Glutamatergic neuron (in vitro differentiated cells): ENCODE data around the gene SYNE2. TPM values are rescaled to one million over a fixed set of nuclear protein-coding genes. Genes with fewer than 3 reads are reported as not detected.

Experiments
- DNase-seq: peaks from one replicate; pipeline ENCODE4 v3.0.0; 2022
- H3K27ac Mint-ChIP-seq: one replicate; pipeline ENCODE4 v1.8.0; 2020; ENCODE audit warnings: mild to moderate bottlenecking, mixed read lengths, inconsistent platforms; ENCODE audit not compliant: unreplicated experiment
- H3K27me3 Mint-ChIP-seq: one replicate; pipeline ENCODE4 v1.8.0; 2020; ENCODE audit warnings: mild to moderate bottlenecking, moderate library complexity, mixed read lengths, inconsistent platforms; ENCODE audit not compliant: unreplicated experiment
- H3K36me3 Mint-ChIP-seq: one replicate; pipeline ENCODE4 v1.8.0; 2020; ENCODE audit warnings: mild to moderate bottlenecking, mixed read lengths, inconsistent platforms; ENCODE audit not compliant: unreplicated experiment
- H3K4me1 Mint-ChIP-seq: one replicate; pipeline ENCODE4 v1.8.0; 2020; ENCODE audit warnings: mild to moderate bottlenecking, low read depth, mixed read lengths, inconsistent platforms; ENCODE audit not compliant: unreplicated experiment
- H3K4me3 Mint-ChIP-seq: one replicate; pipeline ENCODE4 v1.8.0; 2020; ENCODE audit warnings: mild to moderate bottlenecking, mixed read lengths, inconsistent platforms; ENCODE audit not compliant: unreplicated experiment
- H3K9me3 Mint-ChIP-seq: one replicate; pipeline ENCODE4 v1.8.0; 2020; ENCODE audit warnings: mild to moderate bottlenecking, moderate library complexity, mixed read lengths, inconsistent platforms; ENCODE audit not compliant: unreplicated experiment
- total RNA-seq: library from RNA; stranded (reverse); fragmentation: NEBNext Ultra II Directional; extraction: Animal tissue kit (Norgen Biotek cat#: 25700); gene quantifications from one replicate; pipeline ENCODE4 v1.2.1, GENCODE V29; 2021; ENCODE audit not compliant: unreplicated experiment
- TF ChIP-seq, protein P1 (sequence below): fragments of 200-600 bp; sonication (generic); IDR thresholded peaks from one replicate; pipeline ENCODE4 v1.5.0; 2021; ENCODE audit not compliant: partially characterized antibody, unreplicated experiment

The SYNE2 gene
- total RNA-seq, 1 donor from 2014 or later: 81.7 TPM

DNA sequence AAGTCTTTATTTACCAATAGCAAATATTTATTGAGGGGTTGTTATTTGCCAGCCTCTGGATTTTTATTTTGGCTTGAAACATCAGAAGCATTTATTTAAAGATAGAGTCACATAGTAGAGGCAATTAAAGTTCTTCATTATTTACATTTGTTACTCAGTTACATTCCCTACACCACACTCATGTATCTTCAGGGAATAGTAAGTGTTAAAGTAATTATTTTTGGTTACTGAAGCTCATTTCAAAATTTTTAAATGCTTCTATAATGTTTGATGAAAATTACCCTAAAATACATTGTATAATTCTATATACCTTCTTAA is 235.8 kb downstream of the SYNE2 start:
- Mint-ChIP-seq H3K36me3 (no peaks in the 10 kb centered on the region), H3K4me1 (peaks cover 8% of the 10 kb centered on the region), H3K27ac (no peak overlapping the region), H3K27me3 (no peaks in the 10 kb centered on the region), H3K9me3 (no peaks in the 10 kb centered on the region), H3K4me3 (no peak overlapping the region)
- DNase-seq: no peak
- TF ChIP-seq, protein P1, sequence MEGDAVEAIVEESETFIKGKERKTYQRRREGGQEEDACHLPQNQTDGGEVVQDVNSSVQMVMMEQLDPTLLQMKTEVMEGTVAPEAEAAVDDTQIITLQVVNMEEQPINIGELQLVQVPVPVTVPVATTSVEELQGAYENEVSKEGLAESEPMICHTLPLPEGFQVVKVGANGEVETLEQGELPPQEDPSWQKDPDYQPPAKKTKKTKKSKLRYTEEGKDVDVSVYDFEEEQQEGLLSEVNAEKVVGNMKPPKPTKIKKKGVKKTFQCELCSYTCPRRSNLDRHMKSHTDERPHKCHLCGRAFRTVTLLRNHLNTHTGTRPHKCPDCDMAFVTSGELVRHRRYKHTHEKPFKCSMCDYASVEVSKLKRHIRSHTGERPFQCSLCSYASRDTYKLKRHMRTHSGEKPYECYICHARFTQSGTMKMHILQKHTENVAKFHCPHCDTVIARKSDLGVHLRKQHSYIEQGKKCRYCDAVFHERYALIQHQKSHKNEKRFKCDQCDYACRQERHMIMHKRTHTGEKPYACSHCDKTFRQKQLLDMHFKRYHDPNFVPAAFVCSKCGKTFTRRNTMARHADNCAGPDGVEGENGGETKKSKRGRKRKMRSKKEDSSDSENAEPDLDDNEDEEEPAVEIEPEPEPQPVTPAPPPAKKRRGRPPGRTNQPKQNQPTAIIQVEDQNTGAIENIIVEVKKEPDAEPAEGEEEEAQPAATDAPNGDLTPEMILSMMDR: no peak

DNA sequence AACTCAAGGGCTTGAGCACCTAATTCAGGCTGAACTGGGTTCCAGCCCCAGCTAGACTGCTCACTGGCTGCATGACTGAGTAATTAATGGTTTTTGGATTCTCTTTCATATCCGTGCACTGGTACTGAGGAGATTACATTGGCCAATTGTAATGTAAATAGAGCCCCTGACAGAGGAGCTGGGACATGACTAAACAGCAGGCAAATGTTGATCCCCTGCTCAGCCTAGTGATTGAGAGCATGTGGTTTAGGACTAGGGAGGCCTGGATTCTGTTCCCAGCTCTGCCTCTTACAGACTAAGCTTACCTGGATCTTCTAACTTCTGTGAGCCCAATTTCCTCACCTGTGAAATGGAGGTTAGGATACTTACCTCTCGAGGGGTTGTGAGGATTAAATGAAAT is 237.1 kb downstream of the SYNE2 start:
- Mint-ChIP-seq H3K27ac (no peak overlapping the region), H3K9me3 (no peaks in the 10 kb centered on the region), H3K4me1 (peaks cover 13% of the 10 kb centered on the region), H3K27me3 (peaks cover 1% of the 10 kb centered on the region), H3K36me3 (no peaks in the 10 kb centered on the region), H3K4me3 (no peak overlapping the region)
- no peak for DNase-seq
- TF ChIP-seq, protein P1: no peak

DNA sequence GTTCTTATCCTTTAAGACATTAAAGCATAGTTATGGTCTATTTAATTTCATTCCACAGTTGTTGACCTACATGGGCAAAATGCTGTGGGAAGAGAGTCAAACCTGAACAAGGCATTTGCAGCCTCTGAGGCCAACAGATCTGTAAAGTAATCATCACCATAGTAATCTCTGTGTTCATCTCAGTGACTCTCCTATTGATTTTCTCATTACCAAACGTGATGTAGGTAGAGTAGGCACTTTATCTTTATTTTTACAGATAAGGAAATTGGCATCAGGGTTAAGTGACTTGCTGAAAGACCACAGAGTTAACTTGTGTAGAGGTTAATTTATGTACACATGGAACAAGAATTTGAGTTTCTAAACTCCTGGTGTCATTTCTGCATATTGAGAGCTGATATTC is 238.4 kb downstream of the SYNE2 start:
- Mint-ChIP-seq H3K27me3 (peaks cover 1% of the 10 kb centered on the region), H3K9me3 (no peaks in the 10 kb centered on the region), H3K4me3 (no peak overlapping the region), H3K36me3 (no peaks in the 10 kb centered on the region), H3K4me1 (peaks cover 13% of the 10 kb centered on the region), H3K27ac (no peak overlapping the region)
- DNase-seq: no peak
- TF ChIP-seq, protein P1: no peak

DNA sequence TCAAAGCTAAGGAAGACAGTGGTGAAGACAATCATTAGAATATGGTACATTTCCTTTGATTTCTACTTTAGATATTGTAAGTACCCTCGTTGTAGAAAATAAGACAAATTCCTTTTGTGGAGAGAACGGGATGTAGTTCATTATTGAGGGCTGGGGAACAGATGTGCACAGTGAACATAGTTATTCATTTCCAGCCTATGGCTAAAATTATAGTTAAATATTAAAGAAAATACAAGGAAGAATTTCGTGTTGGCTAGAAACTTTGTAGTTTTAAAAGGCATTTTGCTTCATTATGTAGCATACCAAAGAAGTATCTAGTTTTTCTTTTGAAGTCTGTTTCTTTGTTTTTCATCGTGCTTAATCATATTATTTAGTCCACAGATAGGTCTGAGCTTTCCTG is 239.5 kb downstream of the SYNE2 start:
- no peaks in the 10 kb centered on the region for H3K36me3 Mint-ChIP-seq
- TF ChIP-seq, protein P1: no peak
- DNase-seq: no peak
- peaks cover 13% of the 10 kb centered on the region for H3K4me1 Mint-ChIP-seq
- no peak overlapping the region for H3K27ac Mint-ChIP-seq
- peaks cover 1% of the 10 kb centered on the region for H3K27me3 Mint-ChIP-seq
- no peaks in the 10 kb centered on the region for H3K9me3 Mint-ChIP-seq
- H3K4me3 Mint-ChIP-seq: no peak overlapping the region

DNA sequence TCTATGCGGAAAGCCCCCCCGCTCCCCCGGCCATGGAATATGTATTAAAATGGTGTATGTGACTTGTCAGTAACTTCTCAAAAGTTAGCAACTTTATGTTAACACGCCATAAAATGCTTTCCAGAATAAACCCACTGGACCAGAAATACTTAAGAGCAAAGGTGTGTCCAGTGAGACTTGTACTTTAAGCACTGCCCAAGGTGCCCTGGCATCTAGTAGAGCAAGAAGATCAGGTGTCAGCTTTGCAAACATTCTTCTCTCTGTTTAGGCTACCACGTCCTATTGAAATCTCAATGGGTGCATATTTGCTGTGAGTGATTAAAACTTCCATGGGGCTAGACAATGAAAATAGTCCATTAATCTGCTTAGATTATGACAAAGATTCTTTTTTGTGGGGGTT is 240.1 kb downstream of the SYNE2 start:
- Mint-ChIP-seq H3K4me3 (no peak overlapping the region), H3K9me3 (no peaks in the 10 kb centered on the region), H3K36me3 (no peaks in the 10 kb centered on the region), H3K27me3 (peaks cover 1% of the 10 kb centered on the region), H3K4me1 (peaks cover 13% of the 10 kb centered on the region), H3K27ac (no peak overlapping the region)
- TF ChIP-seq, protein P1: no peak
- DNase-seq: no peak
